ENCODE data around the gene AMACR.

DNA sequence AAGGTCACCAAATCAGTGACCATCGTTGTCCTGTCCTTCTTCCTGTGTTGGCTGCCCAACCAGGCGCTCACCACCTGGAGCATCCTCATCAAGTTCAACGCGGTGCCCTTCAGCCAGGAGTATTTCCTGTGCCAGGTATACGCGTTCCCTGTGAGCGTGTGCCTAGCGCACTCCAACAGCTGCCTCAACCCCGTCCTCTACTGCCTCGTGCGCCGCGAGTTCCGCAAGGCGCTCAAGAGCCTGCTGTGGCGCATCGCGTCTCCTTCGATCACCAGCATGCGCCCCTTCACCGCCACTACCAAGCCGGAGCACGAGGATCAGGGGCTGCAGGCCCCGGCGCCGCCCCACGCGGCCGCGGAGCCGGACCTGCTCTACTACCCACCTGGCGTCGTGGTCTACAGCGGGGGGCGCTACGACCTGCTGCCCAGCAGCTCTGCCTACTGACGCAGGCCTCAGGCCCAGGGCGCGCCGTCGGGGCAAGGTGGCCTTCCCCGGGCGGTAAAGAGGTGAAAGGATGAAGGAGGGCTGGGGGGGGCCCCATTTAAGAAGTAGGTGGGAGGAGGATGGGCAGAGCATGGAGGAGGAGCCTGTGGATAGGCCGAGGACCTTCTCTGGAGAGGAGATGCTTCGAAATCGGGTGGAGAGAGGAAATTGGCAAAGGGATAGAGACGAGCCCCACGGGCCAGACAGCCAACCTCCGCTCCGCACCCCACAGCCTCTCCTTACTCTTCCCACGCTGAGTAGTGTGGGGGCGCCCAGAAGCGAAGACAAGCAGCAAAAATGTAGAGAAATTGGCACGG, 69.9 kb downstream of the AMACR start:
- TF ChIP-seq POLR2AphosphoS5 (IDR thresholded peaks at IDR 0.05; ENCODE audit: low read depth, low read length) (no peak), POLR2A (IDR thresholded peaks at IDR 0.05; ENCODE audit: low read depth, low read length) (no peak)

Measured in GM12892 (cell line).